PC-3 (cell line): ENCODE measurements around the gene PARD6B. TPM values are rescaled to one million over a fixed set of nuclear protein-coding genes. Genes with fewer than 3 reads are reported as not detected.

ENCODE experiments used
- ATAC-seq: fragments of 200-7000 bp; cut with Tn5 transposase; 2 replicates; pipeline ENCODE4 v1.9.1; 2020; ENCODE audit warnings: mild to moderate bottlenecking, moderate library complexity
- BruUV-seq: library from RNA; stranded (reverse); fragments of 400-500 nt; replicated peaks from 2 replicates; lab custom pipeline; 2021; lab: Mats Ljungman, UMichigan
- CTCF ChIA-PET: fragments of 300-600 bp; sonication (Branson Sonifier 250); formaldehyde crosslinking; loops from one replicate; lab custom pipeline; 2022; ENCODE audit warnings: antibody characterized with exemption; lab: Charles Lee
- POLR2A ChIA-PET: fragments of 300-600 bp; sonication (Branson Sonifier 250); formaldehyde crosslinking; loops from one replicate; lab custom pipeline; 2022; ENCODE audit warnings: antibody characterized with exemption; ENCODE audit not compliant: unreplicated experiment; lab: Charles Lee
- DNase-seq: peaks from one replicate; pipeline ENCODE4 v3.0.0-alpha.2; 2015
- H2AFZ ChIP-seq: fragments of 300-600 bp; sonication (generic); 2 replicates; pipeline ENCODE4 v1.6.0; 2016; ENCODE audit warnings: antibody characterized with exemption, low read length
- H3F3A ChIP-seq: fragments of 300-600 bp; sonication (generic); one replicate; pipeline ENCODE4 v1.6.0; 2017; ENCODE audit warnings: antibody characterized with exemption, low read length, control low read depth, mild to moderate bottlenecking; ENCODE audit not compliant: unreplicated experiment
- H3K27ac ChIP-seq: fragments of 300-600 bp; sonication (generic); 2 replicates; pipeline ENCODE4 v1.5.1; 2016; ENCODE audit warnings: mild to moderate bottlenecking, low read length
- H3K27me3 ChIP-seq: fragments of 300-600 bp; sonication (generic); 2 replicates; pipeline ENCODE4 v1.6.1; 2016; ENCODE audit warnings: low read length, mixed read lengths
- H3K36me3 ChIP-seq: fragments of 300-600 bp; sonication (generic); 2 replicates; pipeline ENCODE4 v1.6.1; 2016; ENCODE audit warnings: low read depth, mixed run types, low read length, mixed read lengths
- H3K4me1 ChIP-seq: fragments of 300-600 bp; sonication (generic); 2 replicates; pipeline ENCODE4 v1.5.1; 2016; ENCODE audit warnings: low read length; ENCODE audit not compliant: insufficient read depth
- H3K4me2 ChIP-seq: fragments of 300-600 bp; sonication (generic); 2 replicates; pipeline ENCODE4 v1.6.0; 2016; ENCODE audit warnings: low read length
- H3K4me3 ChIP-seq: fragments of 300-600 bp; sonication (generic); 2 replicates; pipeline ENCODE4 v1.5.1; 2016; ENCODE audit warnings: mild to moderate bottlenecking, low read length, mixed read lengths
- H3K79me2 ChIP-seq: fragments of 300-600 bp; sonication (generic); 2 replicates; pipeline ENCODE4 v1.6.1; 2017; ENCODE audit warnings: low read length, mixed read lengths
- H3K9ac ChIP-seq: fragments of 300-600 bp; sonication (generic); 2 replicates; pipeline ENCODE4 v1.6.0; 2016; ENCODE audit warnings: mild to moderate bottlenecking, low read length
- H3K9me2 ChIP-seq: fragments of 300-600 bp; sonication (generic); replicated peaks from 2 replicates; pipeline ENCODE4 v1.6.1; 2016; ENCODE audit warnings: mixed run types, low read length, mixed read lengths
- H3K9me3 ChIP-seq: fragments of 300-600 bp; sonication (generic); 2 replicates; pipeline ENCODE4 v1.6.1; 2016; ENCODE audit warnings: low read length, mixed read lengths
- H4K20me1 ChIP-seq: fragments of 300-600 bp; sonication (generic); 2 replicates; pipeline ENCODE4 v1.6.1; 2016; ENCODE audit warnings: low read length, mixed read lengths
- CTCF ChIP-seq: fragments of 300-600 bp; sonication (generic); conservative IDR thresholded peaks from 2 replicates; pipeline ENCODE4 v1.5.1; 2017; ENCODE audit warnings: antibody characterized with exemption, low read depth, mild to moderate bottlenecking, low read length
- EZH2 ChIP-seq: fragments of 300-600 bp; sonication (generic); IDR thresholded peaks from one replicate; pipeline ENCODE4 v1.6.1; 2017; ENCODE audit warnings: antibody characterized with exemption, mild to moderate bottlenecking, low read length; ENCODE audit not compliant: unreplicated experiment
- EZH2phosphoT487 ChIP-seq: fragments of 300-600 bp; sonication (generic); IDR thresholded peaks from 2 replicates; pipeline ENCODE4 v1.6.1; 2018; ENCODE audit warnings: mild to moderate bottlenecking, antibody characterized with exemption, low read length, borderline replicate concordance
- intact Hi-C: fragments of 100-400 bp; cut with micrococcal nuclease; formaldehyde crosslinking; loops from 2 replicates; pipeline ENCODE4 v1.9.0; 2023
- total RNA-seq: library from RNA; depleted of rRNA; stranded (reverse); fragments of >200 nt; gene quantifications from 2 replicates; pipeline ENCODE4 v1.2.3, GENCODE V29; 2014

Gene PARD6B
- total RNA-seq, 1 experiment from 2014 or later = 4.3 TPM

- peaks cover 16% of the 10 kb centered on the region for H3K4me1 ChIP-seq
- no peaks in the 10 kb centered on the region for H3K27me3 ChIP-seq
- no peaks in the 10 kb centered on the region for H3K9me2 ChIP-seq
- no peak overlapping the region for H2AFZ ChIP-seq
- no peaks in the 10 kb centered on the region for H3K79me2 ChIP-seq
- intact Hi-C loops = no loop called here
- no peak for DNase-seq
- no peak overlapping the region for H3K4me2 ChIP-seq
- H4K20me1 ChIP-seq = no peaks in the 10 kb centered on the region
- no peak overlapping the region for H3K4me3 ChIP-seq
- ChIA-PET POLR2A (no interaction called here), CTCF (no interaction called here)
- no peaks in the 10 kb centered on the region for H3K36me3 ChIP-seq
- no peak for ATAC-seq
- no peaks in the 10 kb centered on the region for H3F3A ChIP-seq
- no TSS peak for BruUV-seq
- no peak overlapping the region for H3K9ac ChIP-seq
- TF ChIP-seq EZH2phosphoT487 (no peak), CTCF (no peak), EZH2 (no peak)
- H3K9me3 ChIP-seq = no peaks in the 10 kb centered on the region
- no peak overlapping the region for H3K27ac ChIP-seq
Measured at GRCh38 chr20:50786703-50787102, 55.3 kb downstream of the PARD6B start.

GRCh38 chr20:50787181-50787580 lies 55.8 kb downstream of the PARD6B start:
- CTCF ChIA-PET = no interaction called here
- H3K4me2 ChIP-seq = no peak overlapping the region
- H3K9ac ChIP-seq = no peak overlapping the region
- no peaks in the 10 kb centered on the region for H4K20me1 ChIP-seq
- POLR2A ChIA-PET = no interaction called here
- no TSS peak for BruUV-seq
- no peaks in the 10 kb centered on the region for H3K36me3 ChIP-seq
- no peaks in the 10 kb centered on the region for H3F3A ChIP-seq
- H3K4me3 ChIP-seq = no peak overlapping the region
- no peak for DNase-seq
- H3K27ac ChIP-seq = no peak overlapping the region
- intact Hi-C loops = no loop called here
- H3K27me3 ChIP-seq = no peaks in the 10 kb centered on the region
- ATAC-seq = no peak
- no peak for TF ChIP-seq EZH2
- TF ChIP-seq CTCF = no peak
- no peak for TF ChIP-seq EZH2phosphoT487
- no peaks in the 10 kb centered on the region for H3K79me2 ChIP-seq
- peaks cover 16% of the 10 kb centered on the region for H3K4me1 ChIP-seq
- no peak overlapping the region for H2AFZ ChIP-seq
- H3K9me2 ChIP-seq = no peaks in the 10 kb centered on the region
- no peaks in the 10 kb centered on the region for H3K9me3 ChIP-seq

GRCh38 chr20:50788045-50788991 lies 56.9 kb downstream of the PARD6B start:
- Histone ChIP-seq H3K4me3 (no peak overlapping the region), H3K27ac (no peak overlapping the region), H3K9me2 (no peaks in the 10 kb centered on the region), H3K4me1 (peaks cover 16% of the 10 kb centered on the region), H3K79me2 (no peaks in the 10 kb centered on the region), H4K20me1 (no peaks in the 10 kb centered on the region), H3K9me3 (no peaks in the 10 kb centered on the region), H3K27me3 (no peaks in the 10 kb centered on the region), H3F3A (no peaks in the 10 kb centered on the region), H3K36me3 (no peaks in the 10 kb centered on the region), H3K4me2 (no peak overlapping the region), H3K9ac (no peak overlapping the region), H2AFZ (peak overlapping the region; percentile 47)
- POLR2A ChIA-PET = interaction anchor here (0.6 to 1.0 kb wide), 2 partner anchors 39 to 190 kb away, joined by 3 to 6 read pairs; no protein-coding TSS in a partner anchor
- BruUV-seq = no TSS peak
- peak; percentile 86 for TF ChIP-seq CTCF
- no peak for TF ChIP-seq EZH2
- CTCF ChIA-PET = interaction anchor here (0.6 to 1.1 kb wide), 2 partner anchors 39 to 320 kb away, joined by 5 to 7 read pairs; no protein-coding TSS in a partner anchor
- DNase-seq (peak; percentile 74), ATAC-seq (no peak)
- intact Hi-C loops = no loop called here
